Fibroblast of villous mesenchyme (primary cell): ENCODE results near the gene UTP18. TPM values are rescaled to one million over a fixed set of nuclear protein-coding genes. Genes with fewer than 3 reads are reported as not detected.
A peak's percentile ranks its signal among the peaks of the same experiment; 100 is the strongest.
"Not testable (repeated sequence)": the region's sequence is repeated elsewhere in the genome, so short reads cannot be mapped to it uniquely, and the experiment has no call there.

Experiments used
- DNase-seq: peaks from one replicate; pipeline ENCODE4 v3.0.0-alpha.2; 2010; ENCODE audit warnings: low read depth
- H3K4me3 ChIP-seq: 2 replicates; pipeline ENCODE4 v1.5.1; 2011; ENCODE audit warnings: low read depth, mild to moderate bottlenecking, low read length
- CTCF ChIP-seq: IDR thresholded peaks from 2 replicates; pipeline ENCODE4 v1.5.1; 2012; ENCODE audit warnings: low read depth, mild to moderate bottlenecking, low read length; ENCODE audit not compliant: insufficient read depth
- total RNA-seq: library from RNA; depleted of rRNA; stranded (reverse); fragments of >200 nt; gene quantifications from 2 replicates; pipeline ENCODE4 v1.2.3, GENCODE V29; 2012

The UTP18 gene
- total RNA-seq, 1 donor: 44.0 TPM

GRCh38 chr17:51298508-51299371 lies 38.4 kb downstream of the UTP18 start:
- TF ChIP-seq CTCF: peak; percentile 75
- DNase-seq: peak; percentile 51
- no peak overlapping the region for H3K4me3 ChIP-seq

DNA sequence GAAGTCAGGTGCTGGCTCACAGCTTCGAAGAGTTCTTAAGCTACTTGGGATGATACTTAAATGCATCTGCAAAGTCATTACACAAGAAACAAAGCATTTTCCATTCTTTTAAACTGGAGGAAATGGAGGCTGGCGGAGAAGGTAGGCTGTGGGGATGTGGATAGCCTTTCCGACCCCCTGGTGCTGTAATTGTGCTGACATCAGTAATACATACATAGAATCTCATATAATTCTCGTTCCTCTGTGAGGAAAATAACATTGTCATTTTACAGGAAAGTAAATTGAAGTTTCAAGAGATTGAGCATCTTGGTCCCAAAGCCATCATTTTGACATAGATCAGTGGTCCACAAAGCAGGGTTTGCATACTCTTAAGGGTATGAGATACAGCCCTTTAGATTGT lies 39.5 kb downstream of the UTP18 start:
- no peak overlapping the region for H3K4me3 ChIP-seq
- no peak for DNase-seq
- TF ChIP-seq CTCF: no peak

DNA sequence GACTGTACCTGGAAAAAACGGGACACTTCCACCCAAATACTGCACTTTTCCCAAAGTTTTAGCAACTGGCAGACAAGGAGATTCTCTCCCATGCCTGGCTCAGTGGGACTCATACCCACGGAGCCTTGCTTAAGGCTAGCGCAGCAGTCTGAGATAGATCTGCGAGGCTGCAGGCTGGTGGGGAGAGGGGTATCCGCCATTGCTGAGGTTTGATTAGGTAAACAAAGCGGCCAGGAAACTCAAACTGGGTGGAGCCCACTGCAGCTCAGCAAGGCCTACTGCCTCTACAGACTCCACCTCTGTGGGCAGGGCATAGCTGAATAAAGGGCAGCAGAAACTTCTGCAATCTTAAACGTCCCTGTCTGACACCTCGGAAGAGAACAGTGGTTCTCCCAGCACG lies 44.8 kb downstream of the UTP18 start:
- DNase-seq: no peak
- no peak for TF ChIP-seq CTCF
- H3K4me3 ChIP-seq: no peak overlapping the region

DNA sequence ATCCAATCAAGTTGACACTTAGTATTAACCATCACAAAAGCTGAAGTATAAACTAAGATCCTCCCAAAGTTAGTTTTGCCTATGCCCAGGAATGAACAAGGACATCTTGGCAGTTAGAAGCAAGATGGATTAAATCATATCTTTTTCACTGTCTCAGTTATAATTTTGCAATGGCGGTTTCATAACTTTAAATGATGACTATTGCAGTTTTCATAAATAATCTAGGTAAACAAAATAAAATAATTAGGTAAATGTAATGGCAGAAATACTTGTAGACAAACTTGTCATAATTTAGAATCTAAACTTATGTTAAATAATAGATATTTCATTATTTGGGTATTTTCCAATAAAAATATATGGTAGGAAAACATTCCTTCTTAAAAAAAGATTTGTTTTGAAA lies 51.7 kb downstream of the UTP18 start:
- DNase-seq, H3K4me3 ChIP-seq: not testable (repeated sequence)

- no peak overlapping the region for H3K4me3 ChIP-seq
- no peak for TF ChIP-seq CTCF
- no peak for DNase-seq
Measured at GRCh38 chr17:51319186-51319585, 58.8 kb downstream of the UTP18 start.

- DNase-seq: peak; percentile 14
Measured at GRCh38 chr17:51322390-51323029, 62.2 kb downstream of the UTP18 start.

More at GRCh38 chr17:51322390-51323029, 62.2 kb downstream of the UTP18 start:
- H3K4me3 ChIP-seq: no peak overlapping the region
- TF ChIP-seq CTCF: peak; percentile 33
